GM19035 (cell line): Measurements from ENCODE around the gene MS4A7.
"Not testable (repeated sequence)": the region's sequence is repeated elsewhere in the genome, so short reads cannot be mapped to it uniquely, and the experiment has no call there.

Experiments
- ATAC-seq: cut with Tn5 transposase; IDR thresholded peaks from one replicate; pipeline ENCODE4 v1.9.1; 2021; ENCODE audit not compliant: unreplicated experiment

Gene MS4A7

GRCh38 chr11:60378354-60378753, at the start of gene MS4A7:
Gene MS4A7, plus strand, starts transcription at chr11:60378532. Its CDS starts 4,610 bp downstream, at chr11:60383142.
- ATAC-seq = peak; percentile 82

GRCh38 chr11:60332846-60333245, 45.5 kb upstream of the MS4A7 start:
- no peak for ATAC-seq

- no peak for ATAC-seq
Observed at GRCh38 chr11:60334005-60334620, 44.2 kb upstream of the MS4A7 start.

GRCh38 chr11:60336767-60337391, 41.5 kb upstream of the MS4A7 start:
- ATAC-seq = no peak

- no peak for ATAC-seq
Observed at GRCh38 chr11:60338053-60338452, 40.3 kb upstream of the MS4A7 start.

GRCh38 chr11:60339356-60339755, 39.0 kb upstream of the MS4A7 start:
- ATAC-seq = no peak

GRCh38 chr11:60343094-60343704, 35.1 kb upstream of the MS4A7 start:
- ATAC-seq = no peak

- no peak for ATAC-seq
Observed at GRCh38 chr11:60344146-60344545, 34.2 kb upstream of the MS4A7 start.

GRCh38 chr11:60345489-60345888, 32.8 kb upstream of the MS4A7 start:
- no peak for ATAC-seq

GRCh38 chr11:60347084-60347797, 31.1 kb upstream of the MS4A7 start:
- no peak for ATAC-seq

GRCh38 chr11:60348116-60348515, 30.2 kb upstream of the MS4A7 start:
- ATAC-seq = no peak

GRCh38 chr11:60349990-60350389, 28.3 kb upstream of the MS4A7 start:
- ATAC-seq = no peak

GRCh38 chr11:60357771-60358170, 20.6 kb upstream of the MS4A7 start:
- ATAC-seq = no peak

GRCh38 chr11:60360621-60361020, 17.7 kb upstream of the MS4A7 start:
- ATAC-seq = no peak

- no peak for ATAC-seq
Observed at GRCh38 chr11:60362241-60362640, 16.1 kb upstream of the MS4A7 start.

- peak; percentile 60 for ATAC-seq
Observed at GRCh38 chr11:60363542-60364470, 14.5 kb upstream of the MS4A7 start.

GRCh38 chr11:60366262-60366904, 11.9 kb upstream of the MS4A7 start:
- ATAC-seq = not testable (repeated sequence)

GRCh38 chr11:60367009-60367408, 11.3 kb upstream of the MS4A7 start:
- peak; percentile 83 for ATAC-seq

- ATAC-seq = no peak
Observed at GRCh38 chr11:60367896-60368295, 10.4 kb upstream of the MS4A7 start.

- no peak for ATAC-seq
Observed at GRCh38 chr11:60370252-60370810, 8.0 kb upstream of the MS4A7 start.
